Spleen (tissue), 7 donors: ENCODE data around the gene CD58.

Source experiments
- CTCF ChIP-seq, 11 experiments: fragments of 200-600 bp in 7 of 11; fragments of 450-650 bp in 4 of 11; sonication (generic) in 4 of 11; IDR thresholded peaks in 8 of 11; conservative IDR thresholded peaks in 3 of 11; 1 replicate in 7 of 11; 2 replicates in 4 of 11; pipeline versions ENCODE4 v1.4.0 to v1.8.0; 2016 to 2021; ENCODE audit warnings: antibody characterized with exemption in 11 of 11, inconsistent platforms in 4 of 11, mild to moderate bottlenecking in 1 of 11
- POLR2AphosphoS5 ChIP-seq, 3 donors: sonication (generic); formaldehyde crosslinking; IDR thresholded peaks; one replicate each; pipeline ENCODE4 v1.5.1; 2017; ENCODE audit warnings: antibody characterized with exemption in 3 of 3
- donor health status: DM: no; HTN: no; CAD: no; lungs with moderate emphysema.
- donor health status: DM: no; HTN: no; CAD: no.
- donor health status: DM: no; HTN: no; CAD: no.

- TF ChIP-seq CTCF (IDR thresholded peaks at IDR 0.05 in 8 of 11, conservative IDR thresholded peaks at IDR 0.05 in 3 of 11) (no peak), POLR2AphosphoS5 (IDR thresholded peaks at IDR 0.05) (no peak)
Measured at GRCh38 chr1:116537898-116538297, 32.9 kb downstream of the CD58 start.
